HG02970 (cell line): ENCODE results near the gene KRT71.

Experiments used
- ATAC-seq: cut with Tn5 transposase; IDR thresholded peaks from one replicate; pipeline ENCODE4 v1.9.1; 2021; ENCODE audit warnings: mild to moderate bottlenecking, moderate library complexity, moderate number of reproducible peaks; ENCODE audit not compliant: unreplicated experiment, low FRiP score

KRT71 gene

DNA sequence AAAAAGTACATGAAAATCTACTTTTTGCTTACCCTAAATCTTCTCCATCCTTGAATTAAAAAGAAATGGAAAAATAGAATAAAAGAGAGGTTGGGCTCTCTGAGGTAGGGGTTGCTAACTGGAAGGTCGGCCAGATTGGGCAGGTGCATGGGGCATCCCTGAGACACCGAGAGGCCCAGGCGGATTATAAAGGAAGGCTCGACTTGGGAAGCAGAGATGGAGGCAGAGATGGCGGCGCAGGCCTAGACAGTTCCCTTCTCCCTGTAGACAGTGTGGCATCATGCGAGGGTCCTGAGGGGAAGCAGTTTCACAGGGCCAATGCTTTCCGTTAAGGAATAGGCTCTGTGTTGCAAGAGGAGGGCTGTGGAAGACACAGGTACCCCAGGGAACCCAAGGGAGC, 24.4 kb upstream of the KRT71 start:
- ATAC-seq, result no peak

GRCh38 chr12:52575948-52576347, 23.0 kb upstream of the KRT71 start:
- ATAC-seq, result no peak

DNA sequence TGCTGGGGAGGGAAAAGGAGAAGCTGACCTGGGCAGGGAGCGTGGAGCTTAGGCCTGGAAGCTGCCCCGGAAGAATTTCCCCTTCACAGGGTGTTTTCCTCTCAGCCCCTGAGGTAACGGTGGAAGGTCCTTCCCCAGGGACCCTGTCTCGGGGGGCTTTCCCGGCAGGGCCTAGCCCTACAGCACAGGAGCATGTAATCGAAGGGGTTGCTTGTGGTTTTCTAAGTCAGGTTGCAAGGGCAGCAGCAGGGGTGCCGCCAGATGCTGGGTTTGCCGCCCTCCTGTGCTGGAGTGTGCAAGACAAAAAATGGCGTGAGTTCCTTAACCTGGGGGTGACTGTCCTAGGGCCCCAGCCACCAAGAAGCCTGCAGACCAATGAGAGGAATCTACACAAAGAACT, 22.3 kb upstream of the KRT71 start:
- no peak for ATAC-seq

- ATAC-seq, result no peak
Observed at GRCh38 chr12:52573743-52574142, 20.8 kb upstream of the KRT71 start, which contains the start of gene KRT74. KRT74 (minus strand) TSS chr12:52573843; CDS start chr12:52573777, 66 bp downstream.

- no peak for ATAC-seq
Observed at GRCh38 chr12:52573306-52573705, 20.4 kb upstream of the KRT71 start.

- ATAC-seq, result no peak
Observed at GRCh38 chr12:52570511-52570910, 17.6 kb upstream of the KRT71 start.

DNA sequence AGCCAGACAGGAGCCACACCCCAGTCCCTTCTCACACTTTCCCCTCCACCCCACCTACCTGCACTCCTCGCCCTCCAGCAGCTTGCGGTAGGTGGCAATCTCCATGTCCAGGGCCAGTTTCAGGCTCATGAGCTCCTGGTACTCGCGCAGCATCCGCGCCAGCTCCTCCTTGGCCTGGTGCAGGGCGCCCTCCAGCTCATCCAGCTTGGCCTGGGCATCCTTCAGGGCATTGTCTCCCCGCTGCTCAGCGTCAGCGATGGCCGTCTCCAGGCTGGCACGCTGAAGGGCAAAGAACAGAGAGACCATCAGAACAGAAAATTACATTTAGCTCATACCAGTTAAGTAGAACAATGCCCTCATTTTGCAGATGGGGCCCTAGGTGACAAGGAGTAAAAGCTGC, 15.2 kb upstream of the KRT71 start:
- ATAC-seq, result no peak

DNA sequence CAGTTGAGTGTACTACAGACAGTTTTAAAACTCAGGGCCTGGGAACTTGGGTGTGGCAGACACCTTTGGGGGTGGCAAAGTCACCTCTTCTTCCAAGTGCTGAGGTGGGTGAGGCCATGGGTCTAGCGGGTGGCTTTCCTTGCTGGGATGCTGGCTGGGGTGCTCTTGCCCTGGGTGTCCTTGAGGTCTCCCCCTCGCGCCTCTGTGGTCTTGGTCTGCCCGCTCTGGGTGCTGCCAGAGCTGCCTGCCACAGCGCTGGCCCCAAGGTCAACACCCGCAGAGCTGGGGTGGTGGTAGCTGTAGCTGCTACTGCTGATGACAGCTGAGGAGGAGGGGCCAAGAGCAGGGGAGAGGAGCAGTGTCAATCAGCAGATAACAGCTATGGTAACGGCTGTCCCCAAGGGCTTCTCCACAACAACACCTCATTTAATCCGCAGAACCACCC, 13.9 kb upstream of the KRT71 start:
- no peak for ATAC-seq

DNA sequence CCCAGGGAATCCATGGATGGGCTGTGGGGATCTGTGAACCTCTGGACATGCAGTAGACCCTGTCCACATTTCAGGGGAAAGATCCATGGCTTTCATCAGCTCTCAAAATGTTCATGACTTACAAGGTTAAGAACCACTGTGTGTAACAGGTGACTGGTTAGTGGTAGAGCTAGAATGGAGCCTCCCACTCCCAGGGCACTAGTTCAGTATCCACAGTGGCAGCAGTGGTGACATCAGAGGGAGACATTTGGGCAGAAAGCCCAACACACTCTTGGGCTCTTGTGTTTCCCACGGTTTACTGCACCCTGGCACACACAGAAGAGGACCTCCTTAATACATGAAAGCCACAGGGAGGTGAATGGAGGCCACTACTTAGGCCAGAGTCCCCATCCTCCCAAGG, 11.6 kb upstream of the KRT71 start:
- ATAC-seq, result no peak

DNA sequence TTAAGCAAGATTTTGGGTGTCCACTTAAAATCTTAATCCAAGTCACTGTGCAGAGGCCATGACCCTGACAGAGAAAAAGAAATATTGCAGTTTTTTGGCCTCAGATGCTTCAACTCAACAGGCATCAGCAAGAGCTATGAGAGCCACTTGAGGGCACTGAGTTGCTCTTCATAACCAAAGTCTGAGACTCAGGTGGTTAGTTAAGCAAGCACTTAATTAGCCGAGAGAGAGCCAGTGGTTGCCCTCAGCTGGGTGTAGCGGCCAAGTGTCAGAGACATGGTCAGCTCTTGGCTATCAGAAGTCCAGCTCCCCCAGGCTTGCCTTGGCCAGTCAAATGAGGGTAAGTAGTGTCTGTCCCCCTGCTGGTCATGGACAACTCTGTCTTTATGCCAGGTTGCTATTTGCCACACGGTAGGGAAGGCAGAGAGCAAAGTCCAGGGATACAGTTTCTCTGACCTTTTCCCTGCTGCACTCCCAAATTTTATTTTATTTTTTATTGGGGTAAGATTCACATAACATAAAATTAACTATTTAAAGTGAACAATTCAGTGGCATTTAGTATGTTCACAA, 9.0 kb upstream of the KRT71 start:
- ATAC-seq, result no peak

GRCh38 chr12:52559979-52560378, 7.0 kb upstream of the KRT71 start:
- no peak for ATAC-seq

GRCh38 chr12:52558781-52559445, 6.0 kb upstream of the KRT71 start:
- ATAC-seq, result no peak

DNA sequence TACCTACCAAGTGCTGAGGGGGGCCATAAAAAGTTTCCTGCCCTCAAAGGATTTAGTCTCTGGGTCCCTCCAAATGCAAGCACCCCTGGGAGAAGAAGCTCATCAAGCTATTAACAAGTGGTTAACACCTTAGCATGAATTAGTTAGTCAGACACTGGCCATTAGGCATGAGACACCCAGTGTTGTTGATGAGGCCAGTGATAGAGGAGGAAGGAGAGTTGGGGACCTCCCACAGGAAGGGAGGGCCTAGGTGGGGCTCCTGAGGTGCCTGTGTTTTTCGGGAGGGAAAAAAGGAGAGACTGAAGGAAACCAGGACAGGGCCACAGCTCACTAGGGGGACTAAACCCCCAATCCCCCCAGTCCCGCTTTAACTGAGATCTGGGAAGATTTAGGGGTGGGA, 4.5 kb upstream of the KRT71 start:
- no peak for ATAC-seq

DNA sequence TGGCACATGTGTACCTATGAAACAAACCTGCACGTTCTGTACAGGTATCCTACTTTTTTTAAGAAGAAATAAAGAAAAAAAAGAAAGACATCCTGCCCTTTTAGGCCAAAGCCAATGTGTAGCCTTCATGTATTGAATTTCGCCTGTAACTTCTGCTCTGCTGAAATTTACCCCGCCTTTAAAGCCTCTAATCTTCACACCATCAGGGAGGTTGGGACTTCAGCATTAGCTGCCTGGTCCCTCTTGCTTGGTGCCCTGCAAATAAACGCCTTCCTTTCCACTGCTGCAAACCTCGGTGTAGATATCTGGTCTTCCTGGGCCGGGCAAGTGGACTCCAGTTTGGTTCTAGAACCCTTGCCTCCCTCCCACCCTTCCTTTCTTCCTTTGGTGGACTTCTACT, 2.6 kb upstream of the KRT71 start:
- ATAC-seq, result no peak

DNA sequence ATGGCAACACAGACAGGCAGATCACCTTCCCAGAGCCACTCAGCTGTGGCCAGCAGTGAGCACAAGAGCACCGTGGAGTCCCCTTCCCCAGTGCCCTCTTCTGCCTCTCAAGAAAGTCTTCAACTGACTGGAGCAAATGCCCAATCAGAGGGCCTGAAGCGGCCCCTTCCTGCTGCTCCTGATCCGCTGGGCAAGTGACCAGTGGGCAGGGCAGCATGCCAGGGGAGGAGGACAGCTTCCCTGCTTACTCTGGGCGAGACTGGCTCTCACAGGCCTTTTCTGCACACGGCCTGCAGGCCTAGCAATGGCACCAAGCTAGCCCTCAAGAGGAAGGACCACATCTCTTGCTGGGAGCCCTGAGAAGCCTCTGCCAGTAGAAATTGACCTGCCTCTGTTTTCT, 890 bp downstream of the KRT71 start:
- no peak for ATAC-seq

GRCh38 chr12:52551216-52551865, 1.6 kb downstream of the KRT71 start:
- ATAC-seq, result no peak

GRCh38 chr12:52546126-52546525, 6.8 kb downstream of the KRT71 start:
- no peak for ATAC-seq

DNA sequence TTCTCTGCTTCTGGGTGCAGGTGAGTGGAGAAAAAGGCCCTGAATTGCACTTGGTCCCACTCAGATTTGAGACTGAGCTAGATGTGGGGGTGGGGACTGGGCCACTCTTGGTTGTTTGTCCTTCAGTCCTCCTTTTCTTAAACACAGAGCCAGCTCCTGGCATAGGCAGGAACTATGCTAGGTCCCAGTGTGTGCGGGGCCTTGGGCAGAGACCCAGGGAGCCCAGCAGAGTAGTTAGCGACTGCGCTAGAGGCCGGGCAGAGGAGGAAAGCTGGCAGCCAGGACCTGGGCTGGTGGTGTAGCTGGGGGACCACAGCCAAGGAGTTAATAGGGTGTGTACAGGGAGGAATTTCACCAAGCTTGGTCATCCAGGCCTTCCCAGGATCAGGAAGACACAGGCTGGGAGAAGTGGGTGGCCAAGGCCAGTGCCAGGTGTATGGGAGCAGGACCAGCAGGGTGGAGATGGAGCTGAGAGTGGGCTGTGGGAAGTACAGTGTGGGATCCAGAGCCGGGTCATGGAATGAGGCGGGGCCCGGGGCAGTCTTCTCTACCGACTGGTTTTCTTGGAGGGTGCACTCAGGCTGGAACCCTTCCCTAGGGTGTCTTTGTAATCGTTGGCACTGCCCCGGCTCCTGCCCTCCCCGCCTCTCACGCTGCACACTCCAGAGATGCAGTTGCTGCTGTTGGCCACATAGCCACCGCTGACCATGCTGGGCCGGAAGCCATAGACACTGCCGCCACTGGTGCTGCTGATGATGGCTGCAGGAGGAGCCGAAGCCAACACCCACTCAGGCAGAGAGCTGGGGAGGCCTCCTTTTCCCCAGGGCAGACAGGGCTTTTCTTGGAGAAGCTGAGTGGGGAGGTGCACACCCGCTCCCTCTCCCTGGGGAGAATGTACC, 8.7 kb downstream of the KRT71 start:
- no peak for ATAC-seq

DNA sequence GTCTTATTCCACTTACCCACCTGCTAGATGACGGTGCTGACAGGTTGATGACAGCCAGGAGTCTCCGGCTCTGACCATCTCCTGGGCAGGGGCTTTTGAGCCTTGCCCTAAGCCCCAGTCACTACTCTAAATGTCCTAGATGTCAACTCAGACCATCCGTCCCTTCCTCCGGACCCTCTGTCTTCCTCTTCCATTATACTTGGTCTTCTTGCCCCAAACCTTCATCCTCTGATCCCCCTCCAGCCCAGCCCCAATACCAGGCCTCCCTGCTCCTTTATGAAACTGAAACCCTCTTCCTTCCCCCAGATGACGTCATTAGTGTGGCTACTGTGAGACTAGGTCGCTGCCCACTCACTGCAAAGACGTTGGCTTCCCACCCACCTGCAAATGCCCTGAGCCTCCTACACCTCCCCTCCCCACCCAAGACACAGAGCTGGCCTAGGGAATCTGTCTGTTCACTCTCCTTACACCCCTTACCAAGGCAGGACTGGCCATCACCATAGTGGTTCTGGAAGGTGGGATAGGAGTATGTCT, 10.1 kb downstream of the KRT71 start:
- no peak for ATAC-seq

GRCh38 chr12:52542157-52542556, 10.8 kb downstream of the KRT71 start:
- ATAC-seq, result no peak

- ATAC-seq, result no peak
Observed at GRCh38 chr12:52541709-52542108, 11.2 kb downstream of the KRT71 start.
